COR-L47 (cell line): ENCODE data around the gene ATP6V0D1.
"Not testable (repeated sequence)": the region's sequence is repeated elsewhere in the genome, so short reads cannot be mapped to it uniquely, and the experiment has no call there.

Source experiments
- DNase-seq: peaks from one replicate; lab custom pipeline; 2025; lab: John Stamatoyannopoulos, UW

ATP6V0D1 gene

DNA sequence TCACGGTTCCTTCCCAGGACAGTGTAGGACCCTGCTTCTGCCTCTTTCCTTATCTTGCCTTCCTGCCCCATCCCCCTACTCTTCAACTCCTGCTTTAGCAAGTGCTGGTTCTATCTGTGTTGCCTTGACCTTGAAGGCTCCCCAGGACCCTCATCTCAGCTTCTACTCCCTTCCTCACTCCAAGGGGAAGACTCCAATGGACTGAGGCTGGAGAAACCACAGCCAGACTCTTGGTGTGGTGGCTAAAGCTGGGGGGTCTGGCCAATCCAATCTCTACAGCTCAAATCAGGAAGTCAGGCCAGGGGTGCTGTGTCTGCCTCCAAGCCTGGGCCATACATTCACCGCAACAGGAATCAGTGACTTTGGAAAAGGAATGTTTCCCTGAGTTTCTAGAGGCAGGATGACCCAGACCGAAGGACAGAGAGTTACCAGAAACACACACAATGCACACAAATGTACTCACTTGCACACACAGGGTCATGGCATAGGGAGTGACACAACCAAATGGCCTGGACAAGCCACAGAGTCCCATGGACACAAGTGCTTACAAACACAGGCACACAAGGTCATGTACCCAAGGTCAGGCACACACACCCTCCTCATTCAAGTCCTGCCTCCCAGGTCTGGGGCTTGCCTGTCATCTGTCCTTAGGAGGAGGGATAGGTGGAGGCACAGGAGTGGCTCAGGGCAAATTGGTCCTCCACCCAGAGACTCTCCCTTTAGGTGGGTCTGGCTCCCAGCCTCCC, 51.7 kb downstream of the ATP6V0D1 start:
- no peak for DNase-seq

DNA sequence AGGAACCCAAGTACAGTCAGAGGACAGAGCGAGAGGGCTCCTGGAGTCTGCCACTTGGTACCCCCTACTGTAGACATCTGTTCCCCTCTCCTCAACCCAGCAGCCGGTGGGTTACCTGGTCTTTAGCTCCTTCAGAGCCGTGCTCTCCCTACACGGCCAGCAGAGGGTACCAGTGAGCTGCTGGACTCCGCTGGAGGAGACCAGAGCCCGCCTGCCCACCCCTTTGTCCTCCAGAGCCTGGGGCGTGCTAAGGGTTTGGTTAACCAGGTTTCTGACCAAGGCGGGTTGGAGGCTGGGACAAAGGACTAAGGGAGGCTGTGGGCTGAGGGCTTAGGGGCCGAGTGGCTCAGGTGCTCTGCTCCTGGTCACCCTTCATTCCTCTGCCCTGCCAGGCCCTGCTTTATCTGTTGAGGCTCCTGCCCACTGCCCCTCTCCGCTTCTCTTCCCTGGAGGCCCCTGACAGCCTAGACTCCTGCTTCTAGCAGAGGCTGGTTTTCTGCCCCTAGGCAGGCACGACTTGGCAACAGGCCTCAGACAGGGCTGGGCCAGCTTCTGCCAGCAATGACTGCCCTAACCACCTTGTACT, 52.7 kb downstream of the ATP6V0D1 start:
- DNase-seq, result peak; percentile 71

DNA sequence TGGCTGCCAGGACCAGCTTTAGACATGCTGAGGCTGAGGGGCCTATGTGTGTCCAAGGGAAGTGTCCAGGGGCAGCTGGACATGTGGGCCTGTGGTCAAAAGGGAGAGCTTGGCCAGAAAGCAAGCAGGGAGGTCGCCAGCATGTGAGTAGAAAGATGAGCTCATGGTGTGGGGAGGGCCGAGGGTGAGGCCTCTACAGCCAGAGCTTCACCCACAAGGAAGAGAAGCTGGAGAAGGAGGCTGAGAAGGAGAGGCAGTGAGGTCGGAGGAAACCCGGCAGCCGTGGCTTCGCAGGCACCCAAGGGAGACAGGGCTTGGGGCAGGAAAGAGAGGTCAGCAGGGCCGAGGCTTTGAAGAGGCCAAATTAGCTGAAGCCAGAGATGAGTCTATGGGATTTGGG, 54.0 kb downstream of the ATP6V0D1 start:
- DNase-seq, result no peak

DNA sequence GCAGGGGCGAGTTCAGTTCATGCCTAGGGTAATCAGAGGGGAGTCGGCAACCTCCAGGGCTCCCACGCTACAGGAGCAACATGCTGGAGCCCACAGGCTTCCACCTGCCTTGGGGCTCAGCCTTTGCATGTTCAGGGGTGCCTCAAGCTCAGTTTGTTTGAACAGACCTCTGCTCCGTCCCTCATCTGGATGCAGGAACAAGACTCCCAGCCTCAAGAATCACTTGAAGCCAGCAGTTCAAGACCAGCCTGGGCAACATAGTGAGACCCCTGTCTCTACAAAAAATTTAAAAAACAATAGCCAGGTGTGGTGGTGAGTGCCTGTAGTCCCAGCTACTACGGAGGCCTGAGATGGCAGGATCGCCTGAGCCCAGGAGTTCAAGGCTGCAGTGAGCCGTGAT, 54.9 kb downstream of the ATP6V0D1 start:
- DNase-seq, result no peak

DNA sequence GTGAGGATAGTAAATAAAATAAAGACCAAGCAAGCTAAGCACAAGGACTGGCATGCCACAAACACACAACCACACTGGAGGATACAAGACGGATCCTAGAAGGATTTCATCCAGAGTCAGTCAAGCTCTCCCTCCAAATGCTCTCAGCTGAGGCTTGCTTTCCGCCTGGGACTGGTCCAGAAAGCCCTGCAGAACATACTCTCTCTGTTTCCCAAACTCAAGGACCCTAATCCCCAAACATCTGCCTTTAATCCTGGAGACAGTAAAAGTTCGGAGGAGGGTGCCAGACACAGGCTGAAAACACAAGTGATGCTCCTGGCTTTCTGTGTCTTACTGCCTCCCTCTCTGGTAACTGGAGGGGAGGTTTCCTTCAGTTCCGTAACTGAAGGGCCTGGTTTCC, 55.4 kb downstream of the ATP6V0D1 start:
- DNase-seq, result no peak

DNA sequence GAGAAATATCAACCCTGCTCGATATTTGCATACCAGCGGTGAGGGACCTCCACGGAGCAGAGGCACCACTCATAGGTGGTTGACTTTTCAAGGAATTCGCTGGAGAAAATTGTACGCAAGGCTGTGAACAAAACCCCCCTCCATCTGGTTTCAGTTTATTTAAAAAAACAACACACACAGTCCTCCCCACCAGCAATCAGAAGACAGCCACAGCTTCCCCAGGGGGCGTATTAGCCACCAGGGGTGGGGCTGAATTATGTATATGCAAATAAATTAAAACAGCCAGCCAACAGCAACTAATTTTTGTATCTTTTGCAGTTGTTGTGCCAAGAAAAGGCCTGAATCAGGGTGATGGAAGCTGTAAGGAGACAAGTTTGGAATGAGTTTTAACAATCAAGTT, 55.9 kb downstream of the ATP6V0D1 start:
- DNase-seq, result no peak

DNA sequence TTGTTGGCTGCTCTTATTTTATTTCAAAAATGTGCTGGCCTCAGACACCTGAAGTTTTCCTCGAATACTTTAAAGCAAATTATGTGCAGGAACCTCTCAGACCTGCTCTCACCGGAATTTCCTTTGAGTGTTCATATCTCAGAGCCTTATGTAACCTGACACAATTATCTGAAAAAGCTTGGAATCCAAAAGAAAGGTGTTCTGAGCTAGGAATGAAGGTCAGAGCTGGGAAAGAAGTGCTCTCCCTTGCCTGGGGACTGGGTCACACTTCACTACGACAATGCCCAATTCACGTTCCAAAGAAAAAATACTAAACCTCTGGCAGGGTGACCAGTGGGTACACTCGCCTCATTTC, 56.7 kb downstream of the ATP6V0D1 start:
- DNase-seq, result no peak

DNA sequence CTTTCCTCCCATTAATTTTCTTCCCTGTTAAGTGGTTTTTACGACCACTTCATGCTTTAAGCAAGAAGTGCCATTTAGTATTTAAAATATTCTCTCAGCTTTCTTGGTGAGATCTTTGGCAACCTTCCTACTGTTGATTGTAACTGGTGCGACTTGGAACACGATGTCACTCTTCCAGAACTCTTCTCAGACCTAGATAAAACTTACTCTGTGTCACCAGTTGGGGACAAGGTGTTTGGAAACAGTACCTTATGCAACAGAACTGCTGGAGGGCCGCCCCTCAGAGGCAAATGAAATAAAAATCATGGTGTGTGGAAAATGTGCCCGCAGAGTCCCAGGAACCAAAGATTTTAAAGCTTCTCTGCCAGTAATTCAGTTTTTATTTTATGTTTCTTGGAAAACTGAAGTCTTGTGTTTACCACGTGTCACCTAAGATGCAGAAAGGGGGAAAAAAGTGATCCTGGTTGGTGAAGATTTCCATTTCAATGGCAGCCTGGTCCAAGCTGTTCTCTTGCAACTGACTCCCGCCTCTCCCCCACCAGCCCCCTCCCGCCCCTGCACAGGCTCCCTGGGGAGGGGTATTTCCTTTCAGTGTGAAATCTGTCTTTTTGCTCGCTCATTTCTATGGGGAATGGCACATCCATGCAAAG, 57.2 kb downstream of the ATP6V0D1 start:
- DNase-seq, result no peak

DNA sequence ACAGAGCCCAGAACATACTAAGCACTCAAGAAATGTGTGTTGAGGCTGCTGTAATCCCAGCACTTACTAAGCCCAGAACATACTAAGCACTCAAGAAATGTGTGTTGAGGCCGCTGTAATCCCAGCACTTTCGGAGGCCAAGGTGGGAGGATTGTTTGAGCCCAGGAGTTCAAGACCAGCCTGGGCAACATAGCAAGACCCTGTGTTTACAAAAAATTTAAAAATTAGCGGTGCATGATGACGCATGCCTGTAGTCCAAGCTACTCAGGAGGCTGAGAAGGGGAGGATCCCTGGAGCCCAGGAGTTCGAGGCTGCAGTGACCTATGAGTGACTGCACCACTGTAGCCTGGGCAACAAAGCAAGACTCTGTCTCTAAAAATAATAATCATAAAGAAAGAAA, 57.9 kb downstream of the ATP6V0D1 start:
- no peak for DNase-seq

DNA sequence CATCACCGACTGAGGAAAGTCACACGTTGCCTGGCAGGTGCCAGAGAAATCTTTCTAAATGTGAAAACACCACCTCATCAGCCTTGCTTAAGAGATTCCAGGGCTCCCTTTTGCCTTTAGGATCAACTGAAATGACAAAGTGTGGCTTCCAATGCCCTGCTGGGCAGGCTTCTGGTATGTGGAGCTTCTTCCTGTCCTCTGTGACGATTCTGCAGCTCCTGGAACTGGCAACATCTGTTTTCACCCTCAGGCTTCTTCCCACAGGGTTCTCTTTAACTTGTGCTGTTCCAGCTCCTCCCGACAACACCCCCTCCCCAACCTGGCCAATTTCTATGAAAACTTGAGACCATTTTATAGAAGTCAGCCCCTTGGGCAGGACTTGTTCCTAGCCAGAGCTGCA, 59.9 kb downstream of the ATP6V0D1 start:
- DNase-seq, result no peak

DNA sequence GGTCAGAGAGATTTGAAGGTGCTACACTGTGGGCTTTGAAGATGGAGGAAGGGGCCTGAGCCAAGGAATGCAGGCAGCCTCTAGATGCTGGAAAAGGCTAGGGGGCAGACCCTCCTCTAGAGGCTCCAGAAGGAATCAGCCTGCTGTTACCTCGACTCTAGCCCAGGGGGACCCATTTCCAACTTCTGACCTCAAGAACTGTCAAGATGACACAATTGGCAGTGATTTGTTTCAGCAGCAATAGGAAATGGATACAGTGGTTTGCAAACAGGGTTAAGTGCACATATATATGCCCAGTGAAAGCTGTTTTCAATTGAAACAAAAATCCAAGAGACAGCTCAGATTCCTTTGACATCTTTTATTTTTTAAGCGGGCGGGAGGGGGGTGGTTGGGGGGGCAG, 61.0 kb downstream of the ATP6V0D1 start:
- no peak for DNase-seq

DNA sequence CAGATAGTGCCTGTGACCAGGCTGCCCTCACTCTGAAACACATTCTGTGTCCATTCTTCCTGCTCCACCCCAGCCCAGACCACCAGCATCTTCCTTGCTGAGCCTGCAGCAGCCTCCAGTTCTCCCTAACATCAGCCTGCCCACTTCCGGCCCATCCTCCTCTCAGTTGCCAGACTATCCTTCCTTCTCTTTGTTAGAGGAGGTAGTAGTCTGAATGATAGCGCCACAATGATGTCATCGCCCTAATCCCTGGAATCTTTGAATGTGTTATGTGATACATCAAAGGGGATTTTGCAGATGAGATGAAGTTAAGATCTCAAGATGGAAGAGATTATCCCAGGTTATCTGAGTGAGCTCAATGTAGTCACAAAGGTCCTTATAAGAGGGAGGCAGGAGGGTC, 61.5 kb downstream of the ATP6V0D1 start:
- no peak for DNase-seq

DNA sequence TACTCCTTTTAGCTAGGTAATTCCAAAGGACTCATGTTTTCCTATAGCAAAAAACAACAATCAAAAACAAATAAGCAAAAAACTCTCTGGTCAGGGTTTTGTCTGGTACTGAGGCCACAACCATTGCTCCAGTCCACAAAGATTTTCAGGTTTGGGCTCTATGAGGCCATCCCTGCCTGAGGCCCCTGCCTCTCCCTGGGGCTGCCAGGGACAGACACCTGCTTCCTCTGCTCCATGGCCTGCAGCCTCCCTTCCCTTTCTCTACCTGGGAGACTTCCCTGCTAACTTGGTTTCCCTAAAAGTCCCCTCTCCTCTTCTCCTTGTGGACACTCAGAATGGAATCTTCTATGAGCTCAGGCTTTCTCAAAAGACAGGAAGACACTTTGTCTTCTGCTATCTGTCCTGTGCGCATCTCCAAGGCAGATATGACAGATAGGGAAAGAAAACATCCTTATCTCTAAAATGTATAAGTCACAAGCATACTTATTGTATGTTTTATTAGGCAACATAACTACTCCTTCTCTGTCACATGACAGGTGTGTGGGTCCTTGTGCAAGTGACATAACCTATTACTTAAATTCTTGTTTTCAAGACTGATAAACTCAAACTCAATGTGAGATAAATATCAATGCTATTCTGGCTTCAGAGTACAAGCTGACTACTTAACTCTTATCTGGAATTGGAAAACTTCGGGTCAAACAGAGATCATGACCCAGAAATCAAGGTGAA, 63.5 kb downstream of the ATP6V0D1 start:
- DNase-seq, result no peak

DNA sequence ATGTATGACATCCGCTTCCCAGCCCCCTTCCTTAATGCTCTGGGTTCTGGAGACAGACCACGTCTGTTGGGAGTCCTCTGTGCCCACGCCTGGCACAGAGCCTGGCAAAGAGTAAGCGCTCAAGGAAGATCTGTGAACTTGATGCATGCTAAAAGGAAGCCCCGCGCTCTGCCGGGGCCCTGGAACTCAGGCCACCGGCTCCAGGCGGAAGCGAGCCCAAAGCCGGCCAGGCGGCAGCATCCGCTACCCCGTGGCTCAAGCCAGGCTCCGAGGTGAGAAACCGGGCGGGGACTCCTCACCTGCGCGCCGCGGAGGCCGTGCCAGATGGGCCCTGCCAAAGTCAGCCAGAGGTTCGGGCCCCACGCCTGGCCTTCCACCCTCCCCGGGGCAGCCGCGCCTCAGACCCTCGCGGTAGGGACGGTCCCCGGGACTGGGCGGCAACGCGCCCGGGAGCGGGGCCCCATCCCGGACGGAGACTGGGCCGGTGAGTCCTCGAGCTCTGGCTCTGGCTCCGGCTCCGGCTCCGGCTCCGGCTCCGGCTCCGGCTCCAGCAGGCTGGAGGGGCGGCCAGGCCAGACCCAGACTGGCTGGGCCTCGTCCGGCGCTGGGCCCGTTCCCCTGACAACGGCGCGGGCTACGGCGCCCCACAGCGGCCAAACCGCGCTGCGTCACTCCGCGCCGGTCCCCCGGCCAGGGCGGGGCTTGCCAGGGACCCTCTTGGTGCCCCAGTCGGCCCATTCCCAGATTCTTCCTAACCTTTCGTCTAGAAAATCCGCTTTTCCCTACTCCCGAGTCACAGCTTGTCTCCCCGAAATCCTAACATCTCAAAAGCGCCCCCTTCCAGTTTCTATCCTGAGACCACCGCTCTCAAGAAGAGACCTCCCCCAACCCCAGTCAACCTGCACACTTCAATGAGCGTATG, 64.8 kb downstream of the ATP6V0D1 start, which contains the start of gene ZDHHC1:
Gene ZDHHC1, minus strand, starts transcription at position 606 of the 922 bp plus-strand sequence. CDS start 8,702 bp downstream, outside the sequence.
- no peak for DNase-seq

DNA sequence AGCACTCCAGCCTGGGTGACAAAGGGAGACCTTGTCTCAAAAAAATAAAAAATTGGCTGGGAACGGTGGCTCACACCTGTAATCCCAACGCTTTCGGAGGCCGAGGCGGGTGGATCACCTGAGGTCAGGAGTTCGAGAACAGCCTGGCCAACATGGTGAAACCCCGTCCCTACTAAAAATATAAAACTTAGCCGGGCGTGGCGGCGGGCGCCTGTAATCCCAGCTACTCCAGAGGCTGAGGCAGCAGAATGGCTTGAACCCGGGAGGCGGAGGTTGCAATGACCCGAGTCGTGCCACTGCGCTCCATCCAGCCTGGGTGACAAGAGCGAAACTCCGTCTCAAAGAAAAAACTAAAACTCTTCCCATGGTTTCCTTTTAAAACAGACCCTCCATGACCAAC, 65.5 kb downstream of the ATP6V0D1 start:
- DNase-seq, result not testable (repeated sequence)

DNA sequence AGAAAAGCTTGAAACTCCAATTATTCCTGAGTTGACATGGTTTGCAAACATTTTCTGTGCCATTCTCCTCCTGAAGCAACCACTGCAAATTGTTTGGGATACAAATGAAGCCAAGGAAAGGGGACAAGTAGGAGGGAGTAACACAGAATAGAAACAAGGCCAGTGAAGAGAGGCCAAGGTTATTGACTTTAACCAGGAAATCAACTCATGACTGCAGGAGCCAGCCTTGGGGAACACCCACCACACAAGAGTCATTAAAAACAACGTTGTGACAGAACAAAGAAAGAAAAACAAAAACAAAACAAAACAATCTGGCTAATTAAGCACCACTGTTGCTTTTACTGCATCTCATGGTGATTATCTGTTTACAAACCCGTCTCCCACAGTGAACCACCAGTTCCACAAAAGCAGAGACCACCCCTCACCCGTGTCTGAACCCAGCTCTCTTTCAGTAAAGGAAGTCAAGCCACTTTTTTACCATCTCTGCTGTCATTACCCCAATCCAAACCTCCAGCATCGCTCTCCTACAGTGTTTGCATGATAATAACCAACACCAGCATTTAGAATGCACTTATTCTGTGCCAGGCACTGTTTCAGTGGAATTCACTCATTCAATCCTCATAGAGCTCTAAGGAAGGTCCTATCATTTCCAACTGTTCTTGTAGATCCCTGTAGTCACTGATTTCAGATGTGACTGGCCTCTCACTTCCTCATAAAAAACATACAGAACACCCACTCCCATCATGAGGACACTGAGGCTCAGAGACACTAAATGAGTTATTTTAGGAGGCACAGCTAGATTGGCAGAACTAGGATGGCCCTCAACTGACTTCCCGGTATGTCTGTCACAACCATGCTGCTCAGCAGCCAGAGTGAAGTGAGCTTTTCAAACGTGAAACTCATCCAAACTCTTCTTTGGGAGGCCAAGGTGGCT, 66.7 kb downstream of the ATP6V0D1 start:
- no peak for DNase-seq

DNA sequence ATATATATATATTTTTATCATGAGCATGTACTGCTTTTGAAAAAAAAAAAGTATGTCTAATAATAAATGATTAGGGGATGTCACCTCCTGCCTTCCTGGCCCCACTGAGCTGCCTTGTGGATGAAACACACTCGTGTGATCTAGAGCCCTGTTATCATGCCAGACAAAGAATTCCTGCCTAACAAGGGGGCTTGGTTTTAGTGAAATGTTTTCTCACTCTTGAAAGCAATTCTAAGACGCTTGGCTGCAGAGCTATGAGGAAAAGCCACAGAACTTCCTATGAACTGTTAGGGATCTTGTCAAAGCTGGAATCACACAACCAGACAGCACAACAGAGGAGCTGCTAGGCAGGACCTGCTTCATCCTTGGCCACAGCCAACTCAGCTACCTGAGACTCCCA, 68.7 kb downstream of the ATP6V0D1 start:
- DNase-seq, result no peak

DNA sequence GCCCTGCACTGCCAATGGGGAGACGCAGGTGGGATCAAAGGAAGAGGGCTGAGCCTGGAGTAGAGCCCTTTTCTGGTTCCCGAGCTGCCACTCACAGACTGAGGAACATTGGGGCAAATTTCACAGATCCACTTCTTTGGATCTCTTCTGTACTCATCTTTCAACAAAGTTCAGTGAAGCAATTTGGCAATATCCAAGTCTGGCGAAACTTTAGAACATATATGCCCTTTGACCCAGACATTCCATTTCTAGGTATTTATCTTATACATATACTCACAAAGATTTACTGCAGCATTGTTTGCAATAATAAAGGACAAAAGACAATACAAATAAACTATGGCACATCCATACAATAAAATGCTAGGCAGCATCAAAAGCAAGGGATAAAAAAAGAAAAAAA, 69.6 kb downstream of the ATP6V0D1 start:
- DNase-seq, result no peak

DNA sequence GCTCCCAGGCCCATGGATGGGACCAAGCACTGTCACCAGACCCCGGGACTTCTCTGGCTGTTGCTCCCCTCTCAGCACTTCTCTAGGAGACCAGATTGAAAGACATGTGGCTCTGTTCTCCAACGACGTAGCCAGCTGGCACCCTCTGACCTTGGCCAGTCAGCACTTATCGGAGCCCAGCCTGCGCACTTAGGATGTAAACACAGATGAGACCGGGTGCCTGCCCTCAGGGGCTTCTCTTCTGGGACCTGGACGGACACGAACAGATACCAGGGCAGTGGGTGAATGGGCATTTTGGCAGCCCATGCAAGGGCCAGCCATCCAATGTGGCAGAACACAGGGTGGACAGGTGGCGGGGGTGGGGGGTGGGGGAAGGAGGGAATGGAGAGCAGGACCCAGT, 71.3 kb downstream of the ATP6V0D1 start:
- DNase-seq, result no peak

DNA sequence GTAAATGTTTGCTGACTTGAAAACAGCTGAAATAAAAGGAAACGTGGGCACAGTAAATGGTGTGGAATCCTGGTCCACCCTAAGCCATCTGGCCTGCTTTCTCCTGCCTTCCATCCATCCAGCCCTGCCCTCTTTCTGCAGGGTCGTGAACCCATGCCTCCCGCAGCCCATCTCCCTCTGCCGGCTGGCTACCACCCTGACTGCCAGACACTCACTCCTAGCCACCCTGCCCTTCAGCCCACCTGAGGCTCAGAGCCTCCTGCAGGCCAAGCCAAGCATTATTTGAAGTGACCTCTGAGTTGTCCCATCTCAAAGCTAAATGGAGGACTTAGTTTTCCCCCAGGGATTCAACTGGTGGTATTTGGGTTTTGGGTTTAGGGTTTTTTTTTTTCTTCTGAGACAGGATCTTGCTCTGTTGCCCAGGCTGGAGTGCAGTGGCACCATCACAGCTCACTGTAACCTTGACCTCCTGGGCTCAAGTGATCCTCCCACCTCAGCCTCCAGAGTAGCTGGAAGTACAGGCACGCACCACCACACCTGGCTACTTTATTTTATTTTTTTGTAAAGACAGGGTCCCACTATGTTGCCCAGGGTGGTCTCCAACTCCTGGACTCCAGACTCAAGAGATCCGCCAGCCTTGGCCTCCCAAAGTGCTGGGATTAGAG, 73.0 kb downstream of the ATP6V0D1 start:
- DNase-seq, result no peak
